B cell (primary cell): Measurements from ENCODE around the gene ELK3. TPM values are rescaled to one million over a fixed set of nuclear protein-coding genes. Genes with fewer than 3 reads are reported as not detected.

Source experiments
- ATAC-seq: fragments of 200-7000 bp; cut with Tn5 transposase; one replicate; pipeline ENCODE4 v1.10.0; 2021; ENCODE audit warnings: low read depth, mild to moderate bottlenecking, moderate number of reproducible peaks, moderate library complexity
- CTCF ChIA-PET: fragments of 350-600 bp; sonication (Branson Sonifier 250); formaldehyde crosslinking; loops from one replicate; lab custom pipeline; 2021; ENCODE audit warnings: antibody characterized with exemption, inconsistent platforms; lab: Charles Lee
- POLR2A ChIA-PET: fragments of 350-600 bp; sonication (Branson Sonifier 250); formaldehyde crosslinking; loops from one replicate; lab custom pipeline; 2021; ENCODE audit warnings: antibody characterized with exemption; lab: Charles Lee
- DNase-seq: peaks from one replicate; pipeline ENCODE4 v3.0.0; 2013
- H2AFZ ChIP-seq: 2 replicates; pipeline ENCODE4 v1.6.1; 2012; ENCODE audit warnings: mild to moderate bottlenecking, low read depth, low read length; ENCODE audit not compliant: insufficient read depth, poor library complexity, severe bottlenecking
- H3K27ac ChIP-seq, 2 donors: 1 replicate in 1 of 2; 2 replicates in 1 of 2; pipeline ENCODE4 v1.5.1; 2012 to 2013; ENCODE audit warnings: low read length in 2 of 2, mild to moderate bottlenecking in 2 of 2, moderate library complexity in 1 of 2
- H3K27me3 ChIP-seq, 4 experiments: fragments of 200-600 bp in 1 of 4; sonication (generic) in 1 of 4; replicated peaks in 1 of 4; 1 replicate in 2 of 4; 2 replicates in 2 of 4; pipeline versions ENCODE4 v1.6.1 to v1.7.0; 2013 to 2016; ENCODE audit warnings: low read length in 3 of 4, mild to moderate bottlenecking in 2 of 4, mixed read lengths in 1 of 4, moderate library complexity in 1 of 4; ENCODE audit not compliant: insufficient read depth in 4 of 4, control insufficient read depth in 3 of 4; ENCODE audit errors: control extremely low read depth in 1 of 4
- H3K36me3 ChIP-seq, 2 experiments: replicated peaks in 1 of 2; 1 replicate in 1 of 2; 2 replicates in 1 of 2; pipeline versions ENCODE4 v1.6.1 to v1.7.1; 2013; ENCODE audit warnings: low read length in 1 of 2; ENCODE audit not compliant: insufficient read depth in 2 of 2, control insufficient read depth in 1 of 2; ENCODE audit errors: control extremely low read depth in 1 of 2, extremely low read depth in 1 of 2
- H3K4me1 ChIP-seq, 2 donors: fragments of 200-600 bp in 1 of 2; sonication (generic) in 1 of 2; 1 replicate in 1 of 2; 2 replicates in 1 of 2; pipeline versions ENCODE4 v1.5.1 to v1.6.1; 2013 to 2017; ENCODE audit warnings: low read length in 2 of 2; ENCODE audit not compliant: control insufficient read depth in 2 of 2, insufficient read depth in 2 of 2
- H3K4me2 ChIP-seq: replicated peaks from 2 replicates; pipeline ENCODE3; 2012; ENCODE audit warnings: mild to moderate bottlenecking, low read depth, low read length; ENCODE audit not compliant: poor library complexity, severe bottlenecking
- H3K4me3 ChIP-seq, 5 experiments: fragments of 200-600 bp in 1 of 5; sonication (generic) in 1 of 5; 1 replicate in 3 of 5; 2 replicates in 2 of 5; pipeline versions ENCODE4 v1.5.1 to v1.7.0; 2011 to 2016; ENCODE audit warnings: low read length in 4 of 5, mild to moderate bottlenecking in 4 of 5, low read depth in 2 of 5, control low read depth in 1 of 5, moderate library complexity in 1 of 5; ENCODE audit not compliant: insufficient read depth in 1 of 5; ENCODE audit errors: control extremely low read depth in 1 of 5, extremely low read depth in 1 of 5
- H3K79me2 ChIP-seq: fragments of 200-600 bp; sonication (generic); one replicate; pipeline ENCODE4 v1.6.0; 2016; ENCODE audit warnings: low read length; ENCODE audit not compliant: control insufficient read depth, insufficient read depth
- H3K9ac ChIP-seq: fragments of 200-600 bp; sonication (generic); 2 replicates; pipeline ENCODE4 v1.6.1; 2017; ENCODE audit warnings: mild to moderate bottlenecking, low read length, moderate library complexity
- H3K9me3 ChIP-seq, 3 donors: one replicate each; pipeline versions ENCODE4 v1.6.1 to v1.7.1; 2013; ENCODE audit warnings: low read length in 2 of 3; ENCODE audit not compliant: control insufficient read depth in 2 of 3, insufficient read depth in 1 of 3; ENCODE audit errors: control extremely low read depth in 1 of 3
- H4K20me1 ChIP-seq: 2 replicates; pipeline ENCODE4 v1.6.0; 2012; ENCODE audit warnings: mild to moderate bottlenecking, low read length; ENCODE audit not compliant: insufficient read depth, control insufficient read depth, poor library complexity, severe bottlenecking
- H3K27ac Mint-ChIP-seq: one replicate; pipeline ENCODE4 v1.8.0; 2021; ENCODE audit warnings: mixed read lengths
- H3K27me3 Mint-ChIP-seq: one replicate; pipeline ENCODE4 v1.8.0; 2021; ENCODE audit warnings: mixed read lengths
- H3K4me1 Mint-ChIP-seq: one replicate; pipeline ENCODE4 v1.8.0; 2021; ENCODE audit warnings: mixed read lengths
- H3K4me3 Mint-ChIP-seq: one replicate; pipeline ENCODE4 v1.8.0; 2021; ENCODE audit warnings: mixed read lengths
- H3K9me3 Mint-ChIP-seq: one replicate; pipeline ENCODE4 v1.8.0; 2022; ENCODE audit warnings: mixed read lengths; ENCODE audit not compliant: insufficient read depth
- EZH2 ChIP-seq: IDR thresholded peaks from 2 replicates; pipeline ENCODE4 v1.6.1; 2012; ENCODE audit warnings: borderline replicate concordance, low read depth, mild to moderate bottlenecking, moderate library complexity, low read length; ENCODE audit not compliant: insufficient read depth, poor library complexity, severe bottlenecking
- WGBS: methylation state at CpG from one replicate; pipeline ENCODE4 v1.1.5; 2013; ENCODE audit warnings: missing lambda C conversion rate; ENCODE audit not compliant: insufficient coverage; 5-methylcytosine and 5-hydroxymethylcytosine counted together
- intact Hi-C: fragments of 100-400 bp; cut with micrococcal nuclease; formaldehyde crosslinking; loops from one replicate; pipeline ENCODE4 v1.10.0; 2022
- polyA plus RNA-seq: library from polyadenylated mRNA; depleted of rRNA; stranded (reverse); fragments of >200 nt; gene quantifications from 2 replicates; pipeline ENCODE4 v1.2.3, GENCODE V29; 2012
- total RNA-seq, 2 donors: library from RNA; stranded (reverse); fragments of 120-200 nt in 1 of 2; gene quantifications; 1 replicate in 1 of 2; 2 replicates in 1 of 2; pipeline versions ENCODE4 v1.2.3 to v1.2.4, GENCODE V29; 2013 to 2022
- TF ChIP-seq, protein P1 (sequence below): fragments of 200-600 bp; IDR thresholded peaks from one replicate; pipeline ENCODE4 v1.8.0; 2022; ENCODE audit warnings: antibody characterized with exemption, mild to moderate bottlenecking

ELK3 gene
- total and polyA plus RNA-seq, 2 donors (not counting 1 experiment from before 2014, with no cell fraction given) = 10.5 to 87.1 TPM

DNA sequence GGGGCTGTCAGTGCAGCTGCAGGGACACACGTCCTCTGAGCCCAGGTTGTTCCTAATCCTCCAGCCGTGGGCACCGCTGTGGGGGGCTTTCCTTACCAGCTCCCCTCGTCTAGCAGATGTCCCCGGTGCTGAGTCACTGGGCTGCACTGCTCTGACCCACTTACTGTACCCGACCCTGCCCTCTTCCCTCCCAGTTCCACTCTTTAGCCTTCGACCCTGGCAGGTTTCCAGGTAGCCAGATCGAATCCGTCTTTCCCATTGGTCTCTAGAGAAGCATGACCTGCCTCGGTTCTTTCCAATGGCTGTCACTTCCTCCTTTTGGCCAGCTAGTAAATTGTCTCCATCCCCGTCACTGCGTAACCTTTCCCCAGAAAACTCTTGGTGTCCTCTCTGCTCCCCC is 48.4 kb downstream of the ELK3 start:
- 93% methylated on average over 10 of the region's 12 CpGs for WGBS
- Histone ChIP-seq H3K27ac (peak overlapping the region in 1 of 2 donors; percentile 3), H4K20me1 (peaks cover 53% of the 10 kb centered on the region), H3K9ac (no peak overlapping the region), H3K36me3 (peaks cover 0 to 50% of the 10 kb centered on the region in 2 experiments), H3K79me2 (peaks cover 92% of the 10 kb centered on the region), H3K4me1 (peaks cover 0 to 6% of the 10 kb centered on the region in 2 donors), H2AFZ (no peak overlapping the region), H3K4me2 (no peak overlapping the region), H3K27me3 (no peaks in the 10 kb centered on the region), H3K4me3 (no peak overlapping the region), H3K9me3 (no peaks in the 10 kb centered on the region)
- no peak for TF ChIP-seq EZH2
- H3K4me1 Mint-ChIP-seq = peaks cover 28% of the 10 kb centered on the region
- POLR2A ChIA-PET = no interaction called here
- H3K9me3 Mint-ChIP-seq = no peaks in the 10 kb centered on the region
- intact Hi-C loops = no loop called here
- H3K4me3 Mint-ChIP-seq = no peak overlapping the region
- no peak for ATAC-seq
- no peaks in the 10 kb centered on the region for H3K27me3 Mint-ChIP-seq
- no peak overlapping the region for H3K27ac Mint-ChIP-seq
- CTCF ChIA-PET = interaction anchor here (0.8 kb wide), 1 partner anchor 274 kb away, joined by 3 read pairs; no protein-coding TSS in a partner anchor
- DNase-seq = no peak

DNA sequence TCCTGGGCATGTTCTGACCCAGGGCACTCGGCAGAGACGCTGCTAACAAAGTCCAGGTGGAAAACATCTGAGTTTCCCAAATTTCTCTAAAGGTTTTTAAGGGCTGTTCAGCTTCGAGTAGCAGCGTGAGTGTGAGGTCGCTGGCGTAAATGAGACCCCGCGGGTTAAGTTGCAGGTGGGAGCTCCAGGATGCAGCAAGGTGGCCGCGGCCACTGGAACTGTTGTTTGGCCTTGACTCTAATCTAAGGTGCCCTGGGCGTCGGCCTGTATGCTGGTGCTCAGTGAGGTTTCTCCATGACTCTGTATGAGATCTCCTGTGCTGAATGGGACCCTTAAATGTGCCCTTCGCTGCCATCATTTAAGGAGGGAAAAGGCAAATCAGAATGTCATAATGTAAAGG is 50.7 kb downstream of the ELK3 start:
- ChIA-PET CTCF (interaction anchor here (1.0 kb wide), 1 partner anchor 30 kb away, joined by 3 read pairs; no protein-coding TSS in a partner anchor), POLR2A (no interaction called here)
- intact Hi-C loops = no loop called here
- 91% methylated on average over 12 of the region's 13 CpGs for WGBS
- no peak overlapping the region for H3K27ac ChIP-seq
- H3K36me3 ChIP-seq = peaks cover 0 to 68% of the 10 kb centered on the region in 2 experiments
- H2AFZ ChIP-seq = no peak overlapping the region
- ATAC-seq (no peak), DNase-seq (no peak)
- Mint-ChIP-seq H3K4me1 (peaks cover 23% of the 10 kb centered on the region), H3K27me3 (no peaks in the 10 kb centered on the region), H3K4me3 (no peak overlapping the region), H3K27ac (no peak overlapping the region), H3K9me3 (no peaks in the 10 kb centered on the region)
- H3K4me2 ChIP-seq = no peak overlapping the region
- TF ChIP-seq EZH2 = no peak
- TF ChIP-seq, protein P1, sequence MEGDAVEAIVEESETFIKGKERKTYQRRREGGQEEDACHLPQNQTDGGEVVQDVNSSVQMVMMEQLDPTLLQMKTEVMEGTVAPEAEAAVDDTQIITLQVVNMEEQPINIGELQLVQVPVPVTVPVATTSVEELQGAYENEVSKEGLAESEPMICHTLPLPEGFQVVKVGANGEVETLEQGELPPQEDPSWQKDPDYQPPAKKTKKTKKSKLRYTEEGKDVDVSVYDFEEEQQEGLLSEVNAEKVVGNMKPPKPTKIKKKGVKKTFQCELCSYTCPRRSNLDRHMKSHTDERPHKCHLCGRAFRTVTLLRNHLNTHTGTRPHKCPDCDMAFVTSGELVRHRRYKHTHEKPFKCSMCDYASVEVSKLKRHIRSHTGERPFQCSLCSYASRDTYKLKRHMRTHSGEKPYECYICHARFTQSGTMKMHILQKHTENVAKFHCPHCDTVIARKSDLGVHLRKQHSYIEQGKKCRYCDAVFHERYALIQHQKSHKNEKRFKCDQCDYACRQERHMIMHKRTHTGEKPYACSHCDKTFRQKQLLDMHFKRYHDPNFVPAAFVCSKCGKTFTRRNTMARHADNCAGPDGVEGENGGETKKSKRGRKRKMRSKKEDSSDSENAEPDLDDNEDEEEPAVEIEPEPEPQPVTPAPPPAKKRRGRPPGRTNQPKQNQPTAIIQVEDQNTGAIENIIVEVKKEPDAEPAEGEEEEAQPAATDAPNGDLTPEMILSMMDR = no peak
- peaks cover 56% of the 10 kb centered on the region for H4K20me1 ChIP-seq
- H3K4me1 ChIP-seq = peaks cover 0 to 6% of the 10 kb centered on the region in 2 donors
- peaks cover 92% of the 10 kb centered on the region for H3K79me2 ChIP-seq
- no peaks in the 10 kb centered on the region for H3K27me3 ChIP-seq
- no peaks in the 10 kb centered on the region for H3K9me3 ChIP-seq
- H3K4me3 ChIP-seq = no peak overlapping the region
- no peak overlapping the region for H3K9ac ChIP-seq
